GM18499 (cell line): ENCODE measurements around the gene ALG3.
"Not testable (repeated sequence)": the region's sequence is repeated elsewhere in the genome, so short reads cannot be mapped to it uniquely, and the experiment has no call there.

Source experiments
- ATAC-seq: cut with Tn5 transposase; IDR thresholded peaks from one replicate; pipeline ENCODE4 v1.9.1; 2021; ENCODE audit warnings: moderate number of reproducible peaks; ENCODE audit not compliant: insufficient read depth, unreplicated experiment

ALG3 gene

DNA sequence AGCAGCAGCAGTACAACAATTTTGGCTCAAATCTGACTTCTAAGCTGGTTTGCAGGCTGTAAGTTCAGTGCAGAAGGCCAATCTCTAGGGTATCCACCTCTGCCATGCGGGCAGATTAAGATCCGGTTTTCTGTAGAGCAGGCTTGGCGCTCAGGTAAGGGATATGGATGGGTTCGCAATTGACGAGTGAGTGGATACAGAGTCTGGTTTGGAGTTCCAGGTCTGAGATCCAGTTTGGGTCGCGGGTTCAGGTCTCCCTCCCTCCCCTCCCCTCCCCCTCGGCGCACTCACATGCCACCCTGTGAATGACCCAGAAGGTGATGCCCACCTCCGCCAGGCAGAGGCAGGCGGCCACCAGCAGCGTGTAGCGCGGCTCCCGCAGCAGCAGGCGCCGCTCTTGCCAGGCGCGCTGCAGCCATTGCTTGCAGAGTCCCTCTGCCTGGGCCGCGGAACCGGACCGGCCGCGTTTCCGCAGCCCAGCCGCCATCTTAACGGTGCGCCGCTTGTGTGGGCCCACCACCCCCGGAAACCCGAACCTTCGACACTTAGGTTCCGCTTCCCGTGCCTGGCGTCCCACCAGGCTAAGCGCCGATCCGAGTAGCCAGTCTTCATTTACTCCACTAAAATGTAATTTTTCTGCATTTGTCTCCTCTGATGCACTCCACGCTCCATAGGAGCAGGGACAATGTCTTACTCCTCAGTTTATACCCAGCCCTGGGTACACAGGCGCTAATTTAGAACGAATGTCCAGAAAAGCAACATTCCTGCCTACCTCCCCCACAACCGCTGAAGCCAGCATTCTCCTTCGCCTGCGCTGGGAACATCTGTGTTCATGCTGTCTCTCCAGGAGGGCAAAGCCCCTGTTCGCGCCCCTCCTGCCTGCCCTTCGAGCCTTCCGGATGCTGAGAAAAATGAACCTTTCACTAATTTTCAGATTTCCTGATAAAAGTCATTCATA is at the start of gene ALG3:
Gene ALG3, minus strand, starts transcription at position 509 of the 958 bp plus-strand sequence. Its CDS starts 22 bp downstream, at position 487.
- ATAC-seq: no peak

DNA sequence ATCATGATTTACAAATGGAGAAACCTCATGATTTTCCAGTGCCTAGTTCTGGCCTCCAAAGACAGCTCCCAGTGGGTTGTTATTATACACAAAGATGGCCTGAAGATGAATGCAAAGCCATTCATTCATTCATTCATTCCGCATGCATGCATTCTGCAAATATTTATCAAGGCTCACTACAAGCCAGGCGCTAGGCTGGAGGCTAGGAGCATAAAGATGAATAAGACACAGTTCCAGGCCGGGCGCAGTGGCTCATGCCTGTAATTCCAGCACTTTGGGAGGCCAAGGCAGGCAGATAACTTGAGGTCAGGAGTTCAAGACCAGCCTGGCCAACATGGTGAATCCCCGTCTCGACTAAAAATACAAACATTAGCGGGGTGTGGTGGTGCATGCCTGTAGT is 47.9 kb upstream of the ALG3 start:
- no peak for ATAC-seq

DNA sequence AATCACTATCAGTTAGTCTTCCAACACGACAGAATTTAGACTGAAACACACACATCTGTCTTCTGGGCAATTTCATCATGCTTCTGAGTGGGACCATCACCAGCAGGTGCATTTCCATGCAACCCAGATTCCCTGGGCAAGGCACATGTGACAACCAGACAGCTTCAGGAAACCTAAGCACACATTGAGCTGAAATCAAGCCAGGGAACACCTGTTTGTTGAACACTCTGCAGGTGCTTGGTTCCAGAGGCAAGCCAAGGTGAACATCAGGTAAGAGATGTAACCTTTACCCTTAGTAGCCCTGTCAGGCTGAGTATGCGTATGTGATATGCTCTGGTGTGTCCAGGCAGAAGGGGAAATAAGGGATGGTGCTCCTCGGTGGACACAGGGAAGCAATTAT is 47.0 kb upstream of the ALG3 start:
- no peak for ATAC-seq

DNA sequence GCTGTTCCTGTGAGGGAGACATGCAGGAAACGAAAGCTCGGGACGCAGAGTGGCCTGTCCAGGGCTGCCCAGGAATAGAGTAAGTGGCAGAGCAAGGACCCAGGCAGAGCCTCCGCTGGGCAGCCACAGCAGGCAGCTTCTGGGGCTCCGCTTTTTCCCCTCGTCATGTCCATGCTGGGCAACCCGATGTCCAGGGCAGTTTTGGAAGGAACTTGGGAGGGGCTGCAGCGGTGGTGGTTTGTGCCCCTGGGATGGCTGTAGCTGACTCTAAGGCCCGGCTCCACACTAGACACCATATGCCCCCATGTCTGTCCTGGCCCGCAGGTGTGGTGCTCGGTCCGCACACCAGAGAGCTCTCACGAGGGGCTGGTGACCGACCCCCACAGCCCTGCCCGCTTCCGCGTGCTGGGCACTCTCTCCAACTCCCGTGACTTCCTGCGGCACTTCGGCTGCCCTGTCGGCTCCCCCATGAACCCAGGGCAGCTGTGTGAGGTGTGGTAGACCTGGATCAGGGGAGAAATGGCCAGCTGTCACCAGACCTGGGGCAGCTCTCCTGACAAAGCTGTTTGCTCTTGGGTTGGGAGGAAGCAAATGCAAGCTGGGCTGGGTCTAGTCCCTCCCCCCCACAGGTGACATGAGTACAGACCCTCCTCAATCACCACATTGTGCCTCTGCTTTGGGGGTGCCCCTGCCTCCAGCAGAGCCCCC is 43.1 kb upstream of the ALG3 start:
- ATAC-seq: no peak

DNA sequence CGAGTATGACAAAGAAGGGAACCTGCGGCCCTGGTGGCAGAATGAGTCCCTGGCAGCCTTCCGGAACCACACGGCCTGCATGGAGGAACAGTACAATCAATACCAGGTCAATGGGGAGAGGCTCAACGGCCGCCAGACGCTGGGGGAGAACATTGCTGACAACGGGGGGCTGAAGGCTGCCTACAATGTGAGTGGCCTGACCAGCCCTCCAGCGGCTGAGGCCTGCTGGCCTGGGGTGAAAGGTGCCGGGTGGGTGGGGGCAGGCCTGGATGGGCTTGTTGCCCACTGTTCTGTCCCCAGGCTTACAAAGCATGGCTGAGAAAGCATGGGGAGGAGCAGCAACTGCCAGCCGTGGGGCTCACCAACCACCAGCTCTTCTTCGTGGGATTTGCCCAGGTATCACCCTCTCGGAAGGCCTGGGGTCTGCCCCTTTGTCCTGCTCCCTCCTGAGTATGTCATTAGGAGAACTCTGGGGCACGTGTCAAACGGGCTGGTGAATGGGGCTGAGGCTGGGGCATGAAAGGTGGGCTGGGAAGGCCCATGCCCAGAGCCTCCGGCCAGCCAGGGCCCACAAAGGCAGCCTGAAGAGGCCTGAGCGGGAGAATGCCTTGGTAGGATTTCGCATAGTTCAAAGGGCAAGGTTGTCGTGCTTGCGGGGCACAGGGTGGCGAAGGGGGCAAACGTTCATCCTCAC is 42.4 kb upstream of the ALG3 start:
- ATAC-seq: no peak

DNA sequence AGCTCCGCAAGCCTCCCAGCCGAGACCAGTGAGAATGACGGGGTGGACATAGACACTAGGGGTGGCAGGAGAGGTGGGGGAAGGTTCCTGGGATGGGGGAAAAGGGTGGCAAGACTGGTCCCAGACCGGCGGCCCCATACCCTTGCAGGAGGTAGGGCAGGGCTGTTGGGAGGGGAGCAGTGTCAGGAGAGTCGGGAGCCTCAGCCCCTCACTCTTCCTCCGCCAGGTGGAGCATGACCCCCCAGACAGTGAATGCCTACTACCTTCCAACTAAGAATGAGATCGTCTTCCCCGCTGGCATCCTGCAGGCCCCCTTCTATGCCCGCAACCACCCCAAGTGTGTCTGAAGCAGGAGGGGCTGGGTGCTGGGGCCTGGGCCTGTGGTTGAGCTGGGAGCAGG is 41.6 kb upstream of the ALG3 start:
- ATAC-seq: no peak

DNA sequence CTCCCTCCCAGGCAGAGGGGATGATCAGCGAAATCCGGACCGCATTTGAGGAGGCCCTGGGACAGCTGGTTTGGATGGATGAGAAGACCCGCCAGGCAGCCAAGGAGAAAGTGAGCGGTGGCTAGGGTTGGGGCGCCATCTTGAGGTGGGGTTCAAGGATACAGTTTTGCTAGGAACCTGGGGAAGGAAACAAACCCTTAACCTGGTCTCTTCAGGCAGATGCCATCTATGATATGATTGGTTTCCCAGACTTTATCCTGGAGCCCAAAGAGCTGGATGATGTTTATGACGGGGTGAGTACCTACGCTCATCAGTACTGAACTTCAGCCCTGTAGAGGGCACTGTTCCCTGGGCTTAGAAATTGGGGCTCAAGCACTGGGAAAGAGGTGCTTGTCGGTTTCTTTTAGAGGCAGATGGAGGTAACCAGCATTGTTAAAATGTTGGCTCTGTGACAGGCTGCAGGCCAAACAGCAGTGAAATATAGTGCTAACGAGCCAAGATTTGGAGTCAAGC is 40.7 kb upstream of the ALG3 start:
- no peak for ATAC-seq

DNA sequence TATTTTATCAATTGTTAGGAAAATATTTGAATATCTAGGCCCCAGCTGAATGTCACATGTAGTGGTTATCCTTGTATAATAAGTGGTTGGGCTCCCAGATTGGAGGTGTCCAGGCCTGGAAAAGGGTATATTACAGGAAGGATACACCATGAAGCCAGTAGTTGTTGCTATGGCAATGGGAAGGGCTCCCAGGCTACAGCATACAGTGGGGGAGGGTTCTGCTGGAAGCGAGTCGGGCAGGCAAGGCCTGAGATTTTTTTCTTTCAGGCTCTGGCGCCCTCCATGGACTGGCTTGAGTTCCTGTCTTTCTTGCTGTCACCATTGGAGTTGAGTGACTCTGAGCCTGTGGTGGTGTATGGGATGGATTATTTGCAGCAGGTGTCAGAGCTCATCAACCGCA is 35.9 kb upstream of the ALG3 start:
- ATAC-seq: no peak

DNA sequence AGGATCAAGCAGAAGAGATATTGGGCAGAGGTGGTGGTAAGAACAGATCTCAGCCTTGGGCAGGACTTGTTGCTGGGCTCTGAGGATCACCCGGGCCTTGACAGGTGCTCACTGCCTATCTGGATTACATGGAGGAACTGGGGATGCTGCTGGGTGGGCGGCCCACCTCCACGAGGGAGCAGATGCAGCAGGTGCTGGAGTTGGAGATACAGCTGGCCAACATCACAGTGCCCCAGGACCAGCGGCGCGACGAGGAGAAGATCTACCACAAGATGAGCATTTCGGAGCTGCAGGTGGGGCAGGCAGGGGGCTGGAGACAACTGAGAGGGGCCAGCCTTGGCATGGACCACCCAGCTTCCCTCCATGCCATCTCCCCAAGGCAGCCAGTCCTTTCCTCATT is 34.9 kb upstream of the ALG3 start:
- no peak for ATAC-seq

DNA sequence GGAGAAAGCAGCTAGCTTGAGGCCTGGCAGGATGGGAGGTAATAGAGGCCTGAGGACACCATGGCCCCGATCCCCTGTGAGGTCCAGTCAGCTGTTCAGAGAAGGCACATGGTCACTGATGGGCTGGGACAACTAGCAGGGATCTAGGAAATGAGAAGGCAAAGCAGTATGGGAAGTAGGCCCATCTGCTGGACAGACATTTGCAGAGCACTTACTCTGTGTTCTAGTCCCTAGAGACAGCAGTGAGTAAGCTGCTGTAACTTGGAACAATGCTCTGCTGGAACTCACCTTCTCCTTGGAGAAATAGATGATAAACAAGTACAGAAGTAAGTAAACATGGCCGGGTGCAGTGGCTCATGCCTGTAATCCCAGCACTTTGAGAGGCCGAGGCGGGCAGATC is 34.2 kb upstream of the ALG3 start:
- no peak for ATAC-seq

DNA sequence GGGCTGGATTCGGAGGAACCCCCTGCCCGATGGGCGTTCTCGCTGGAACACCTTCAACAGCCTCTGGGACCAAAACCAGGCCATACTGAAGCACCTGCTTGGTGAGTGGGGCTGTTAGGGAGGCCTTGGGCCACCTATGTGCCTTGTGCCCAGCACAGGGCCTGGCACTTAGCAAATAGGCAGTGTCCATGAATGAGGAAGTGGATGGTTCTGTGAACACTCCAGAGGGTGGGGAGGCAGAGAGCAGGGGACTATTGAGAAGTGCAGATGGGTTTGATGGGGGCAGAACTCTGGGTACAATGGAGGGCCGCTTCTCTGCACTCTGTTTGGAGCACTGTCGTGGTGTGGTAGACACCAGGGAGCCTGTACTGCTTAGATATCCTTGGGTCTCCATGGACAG is 28.6 kb upstream of the ALG3 start:
- no peak for ATAC-seq

DNA sequence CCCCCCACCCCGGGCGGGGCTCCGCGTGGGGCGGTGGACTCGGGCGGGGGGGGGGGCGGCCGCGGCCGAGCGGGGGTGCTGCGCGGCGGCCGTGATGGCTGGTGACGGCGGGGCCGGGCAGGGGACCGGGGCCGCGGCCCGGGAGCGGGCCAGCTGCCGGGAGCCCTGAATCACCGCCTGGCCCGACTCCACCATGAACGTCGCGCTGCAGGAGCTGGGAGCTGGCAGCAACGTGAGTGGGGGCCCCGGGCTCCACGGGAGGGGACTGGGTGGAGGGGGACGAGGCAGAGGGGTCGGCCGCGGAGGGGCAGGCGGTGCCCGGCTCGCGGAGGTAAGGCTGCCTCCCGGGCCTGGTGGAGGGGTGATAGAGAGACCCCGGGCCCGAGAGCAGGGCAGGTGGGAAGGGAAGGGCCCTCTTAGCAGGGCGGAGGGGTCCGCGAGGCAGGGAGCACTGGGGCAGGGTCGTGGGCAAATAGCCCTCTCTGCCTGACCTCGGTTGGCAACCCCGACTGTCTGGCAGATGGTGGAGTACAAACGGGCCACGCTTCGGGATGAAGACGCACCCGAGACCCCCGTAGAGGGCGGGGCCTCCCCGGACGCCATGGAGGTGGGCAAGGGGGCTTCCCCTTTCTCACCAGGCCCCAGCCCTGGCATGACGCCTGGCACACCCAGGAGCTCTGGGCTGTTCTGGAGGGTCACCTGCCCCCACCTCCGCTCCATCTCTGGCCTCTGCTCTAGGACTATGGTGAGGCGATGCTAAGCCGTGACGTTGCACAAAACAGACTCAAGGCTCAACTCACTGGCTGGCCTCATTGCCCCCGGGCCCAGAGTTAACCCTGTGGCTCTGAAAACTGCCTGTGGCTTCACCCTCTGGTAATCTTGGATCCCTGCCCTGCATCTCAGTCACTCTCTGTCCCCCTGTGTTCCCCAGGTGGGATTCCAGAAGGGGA is 27.5 kb upstream of the ALG3 start, which contains the start of gene ECE2:
Gene ECE2, plus strand, starts transcription at position 62 of the 950 bp plus-strand sequence. Its CDS starts 132 bp downstream, at position 194.
- ATAC-seq: no peak

DNA sequence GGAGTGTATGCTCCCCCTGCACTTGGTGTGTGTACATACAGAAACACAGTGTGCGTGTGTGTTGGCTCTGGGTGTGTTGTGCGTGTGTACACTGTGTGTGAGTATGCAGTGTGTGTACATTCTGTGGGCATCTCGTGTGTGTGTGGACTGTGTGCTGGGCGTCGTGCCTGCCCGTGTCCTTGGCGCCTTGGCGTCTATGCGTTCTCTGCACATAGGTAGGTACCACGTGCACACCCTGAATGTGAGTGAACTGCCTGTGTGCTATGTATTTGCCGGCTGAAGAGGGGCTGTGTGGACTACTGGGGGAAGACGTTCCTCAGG is 26.6 kb upstream of the ALG3 start:
- ATAC-seq: no peak

DNA sequence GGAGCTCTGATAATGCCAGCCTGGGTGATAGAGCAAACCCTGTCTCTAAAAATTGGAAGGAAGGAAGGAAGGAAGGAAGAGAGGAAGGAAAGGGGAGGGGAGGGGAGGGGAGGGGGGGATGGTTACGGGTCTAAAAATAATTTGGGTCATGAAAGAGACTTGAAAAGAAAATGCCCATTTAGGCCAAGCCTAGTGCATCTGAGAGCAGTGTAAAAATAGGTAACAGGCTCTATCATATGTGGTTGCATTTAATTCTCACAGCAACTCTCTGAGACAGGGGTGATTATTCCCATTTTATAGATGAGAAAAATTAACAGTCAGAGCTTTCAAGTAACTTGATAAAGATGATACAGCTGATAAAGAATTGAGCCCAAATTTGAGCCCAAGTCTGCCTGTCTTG is 23.5 kb upstream of the ALG3 start:
- ATAC-seq: no peak

DNA sequence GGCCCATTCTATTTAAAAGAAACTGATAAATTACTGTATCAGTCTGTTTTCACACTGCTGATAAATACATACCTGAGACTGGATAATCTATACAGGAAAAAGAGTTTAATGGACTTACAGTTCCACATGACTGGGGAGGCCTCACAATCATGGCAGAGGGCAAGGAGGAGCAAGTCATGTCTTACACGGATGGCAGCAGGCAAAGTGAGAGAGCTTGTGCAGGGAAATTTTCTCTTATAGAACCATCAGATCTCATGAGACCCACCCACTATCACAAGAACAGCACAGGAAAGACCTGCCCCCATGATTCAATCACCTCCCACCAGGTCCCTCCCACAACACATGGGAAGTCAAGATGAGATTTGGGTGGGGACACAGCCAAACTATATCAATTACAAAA is 18.5 kb upstream of the ALG3 start:
- not testable (repeated sequence) for ATAC-seq

DNA sequence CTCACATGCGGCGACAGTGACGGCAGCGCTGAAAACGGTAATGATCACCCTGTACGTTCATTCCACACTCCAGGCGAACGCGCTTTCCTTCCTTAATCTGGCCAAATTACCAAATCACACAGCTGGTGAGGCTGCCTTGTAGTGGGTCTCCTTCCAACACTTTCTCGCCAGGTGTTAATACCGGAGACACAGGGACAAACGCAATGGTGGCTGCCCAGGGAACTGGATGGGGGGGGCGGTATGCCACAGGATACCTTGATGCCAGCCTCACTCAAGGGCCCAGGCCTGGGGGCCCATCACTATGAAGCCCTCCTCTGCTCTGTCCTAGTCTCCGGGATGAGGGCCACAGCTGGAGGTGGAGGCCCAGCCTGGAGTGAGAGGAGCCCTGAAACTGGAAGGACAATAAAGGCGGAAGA is 14.0 kb upstream of the ALG3 start:
- ATAC-seq: no peak

DNA sequence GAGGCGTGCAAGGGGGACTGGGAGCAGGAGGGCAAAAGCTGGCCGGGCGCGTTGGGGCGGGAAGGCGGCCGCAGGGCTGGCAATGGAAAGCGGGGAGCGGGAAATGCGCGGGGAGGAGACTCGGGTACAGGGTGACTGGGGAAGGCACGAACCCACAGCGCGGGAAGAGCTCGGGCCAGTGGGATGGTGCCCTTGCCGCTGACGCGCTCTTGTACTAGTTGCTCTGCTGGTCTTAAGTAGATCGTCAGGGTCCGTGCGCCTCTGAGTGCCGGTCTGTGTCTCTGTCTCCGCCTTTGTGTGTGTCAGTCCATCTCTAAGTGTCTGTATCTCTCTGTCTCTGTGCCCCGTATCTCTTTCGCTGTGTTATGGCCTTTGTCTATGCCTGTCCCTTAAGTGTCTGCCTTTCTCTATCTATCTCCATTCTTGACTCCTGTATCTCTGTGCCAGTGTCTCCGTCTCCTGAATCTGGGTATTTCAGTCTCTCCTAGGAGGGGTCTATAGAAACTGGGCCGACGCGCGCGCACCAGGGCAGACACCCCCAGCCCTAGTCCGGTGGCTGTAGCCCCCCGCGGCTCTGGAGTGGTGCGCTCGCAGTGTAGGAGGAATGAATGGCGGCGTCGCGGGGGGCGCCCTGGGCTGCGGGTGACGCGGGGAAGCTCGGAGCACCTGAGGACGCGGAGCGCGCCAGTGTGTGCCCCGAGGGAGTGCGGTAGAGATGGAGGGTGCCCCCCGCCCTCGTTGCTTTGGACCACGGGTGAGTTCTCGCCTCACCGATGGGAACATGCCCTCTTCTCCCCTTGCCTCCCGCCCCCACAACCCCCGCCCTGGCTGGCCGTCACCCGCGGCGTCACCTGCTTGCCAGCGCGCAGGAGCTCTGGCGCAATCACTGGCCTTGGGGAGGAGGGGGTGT is 13.3 kb upstream of the ALG3 start:
- no peak for ATAC-seq

DNA sequence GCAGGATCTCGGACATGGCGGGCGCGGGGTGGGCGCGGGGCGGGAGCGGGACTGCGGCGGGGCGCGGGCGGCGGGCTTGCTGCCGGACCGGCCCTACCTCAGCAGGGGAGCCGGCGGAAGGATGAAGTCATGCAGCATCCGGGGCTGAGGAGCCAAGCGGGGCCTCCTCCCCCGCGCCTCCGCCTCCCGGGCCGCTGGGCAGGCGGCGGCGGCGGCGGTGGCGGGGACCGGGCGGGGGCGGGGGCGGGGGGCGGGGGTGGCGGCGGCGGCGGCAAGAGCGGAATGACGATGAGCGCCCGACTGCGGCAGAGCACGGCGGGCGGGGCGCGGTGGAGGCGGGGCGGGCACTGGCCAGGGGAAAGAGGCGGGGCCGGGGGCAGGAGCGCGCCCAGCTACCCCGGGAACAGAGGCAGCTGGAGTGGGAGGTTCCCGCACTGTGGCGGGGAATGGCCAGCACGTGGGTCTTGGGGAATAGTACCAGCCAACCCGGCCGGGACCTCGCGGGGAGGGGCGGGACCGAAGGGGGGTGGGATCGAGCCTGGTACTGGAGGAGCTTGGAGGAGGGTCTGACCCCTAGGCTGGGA is 12.6 kb upstream of the ALG3 start, which contains the start of gene CAMK2N2:
Gene CAMK2N2, minus strand, starts transcription at position 284 of the 584 bp plus-strand sequence. Its CDS starts 268 bp downstream, at position 16.
- no peak for ATAC-seq
